ENCODE results near the gene COBLL1. TPM values are rescaled to one million over a fixed set of nuclear protein-coding genes. Genes with fewer than 3 reads are reported as not detected.
A peak's percentile ranks its signal among the peaks of the same experiment; 100 is the strongest.

The COBLL1 gene
- total RNA-seq, 1 donor from 2014 or later = 18.6 TPM

- FAIRE-seq = no peak
Measured at GRCh38 chr2:164797627-164798026, 44.0 kb downstream of the COBLL1 start.

GRCh38 chr2:164796999-164797398, 44.6 kb downstream of the COBLL1 start:
- FAIRE-seq = no peak
- no peak overlapping the region for H2AFZ ChIP-seq (ENCODE audit: low read depth, low read length)
- Mint-ChIP-seq H3K4me1 (ENCODE audit: low read depth, unreplicated experiment) (peaks cover 15% of the 10 kb centered on the region), H3K4me3 (ENCODE audit: unreplicated experiment) (no peak overlapping the region), H3K36me3 (ENCODE audit: low read depth, unreplicated experiment) (no peaks in the 10 kb centered on the region), H3K27ac (ENCODE audit: unreplicated experiment) (no peak overlapping the region), H3K27me3 (ENCODE audit: low read depth, unreplicated experiment) (no peaks in the 10 kb centered on the region), H3K9me3 (ENCODE audit: unreplicated experiment) (no peaks in the 10 kb centered on the region)
- DNase-seq (ENCODE audit: low read depth) = no peak
- H3K27me3 ChIP-seq (ENCODE audit: insufficient read depth, low read length) = no peaks in the 10 kb centered on the region
- no peaks in the 10 kb centered on the region for H4K20me1 ChIP-seq (ENCODE audit: insufficient read depth, low read length)
- H3K27ac ChIP-seq (ENCODE audit: low read depth, low read length) = no peak overlapping the region
- H3K9me3 ChIP-seq (ENCODE audit: insufficient read depth, low read depth, low read length) = no peaks in the 10 kb centered on the region
- H3K9ac ChIP-seq (ENCODE audit: low read length) = no peak overlapping the region
- H3K4me1 ChIP-seq (ENCODE audit: insufficient read depth, low read length) = no peaks in the 10 kb centered on the region
- no peak overlapping the region for H3K4me2 ChIP-seq (ENCODE audit: low read length)
- no peak overlapping the region for H3K4me3 ChIP-seq (ENCODE audit: insufficient read depth, low read depth, low read length)
- H3K36me3 ChIP-seq (ENCODE audit: insufficient read depth, low read length) = no peaks in the 10 kb centered on the region
- H3K79me2 ChIP-seq (ENCODE audit: insufficient read depth, low read length) = no peaks in the 10 kb centered on the region
- TF ChIP-seq CTCF (IDR thresholded peaks at IDR 0.05; ENCODE audit: insufficient read depth, low read depth, low read length) (no peak), EZH2 (IDR thresholded peaks at IDR 0.05; ENCODE audit: insufficient read depth, low read length) (no peak)

More at GRCh38 chr2:164797627-164798026, 44.0 kb downstream of the COBLL1 start:
- H3K4me3 Mint-ChIP-seq (ENCODE audit: unreplicated experiment) = no peak overlapping the region
- Histone ChIP-seq H3K79me2 (ENCODE audit: insufficient read depth, low read length) (no peaks in the 10 kb centered on the region), H3K4me1 (ENCODE audit: insufficient read depth, low read length) (no peaks in the 10 kb centered on the region), H3K9ac (ENCODE audit: low read length) (no peak overlapping the region), H3K27me3 (ENCODE audit: insufficient read depth, low read length) (no peaks in the 10 kb centered on the region), H3K4me3 (ENCODE audit: insufficient read depth, low read depth, low read length) (no peak overlapping the region), H3K27ac (ENCODE audit: low read depth, low read length) (no peak overlapping the region), H3K4me2 (ENCODE audit: low read length) (no peak overlapping the region), H3K36me3 (ENCODE audit: insufficient read depth, low read length) (no peaks in the 10 kb centered on the region), H2AFZ (ENCODE audit: low read depth, low read length) (no peak overlapping the region), H4K20me1 (ENCODE audit: insufficient read depth, low read length) (no peaks in the 10 kb centered on the region), H3K9me3 (ENCODE audit: insufficient read depth, low read depth, low read length) (no peaks in the 10 kb centered on the region)
- H3K27ac Mint-ChIP-seq (ENCODE audit: unreplicated experiment) = no peak overlapping the region
- no peaks in the 10 kb centered on the region for H3K36me3 Mint-ChIP-seq (ENCODE audit: low read depth, unreplicated experiment)
- H3K27me3 Mint-ChIP-seq (ENCODE audit: low read depth, unreplicated experiment) = no peaks in the 10 kb centered on the region
- H3K9me3 Mint-ChIP-seq (ENCODE audit: unreplicated experiment) = no peaks in the 10 kb centered on the region
- peaks cover 14% of the 10 kb centered on the region for H3K4me1 Mint-ChIP-seq (ENCODE audit: low read depth, unreplicated experiment)
- no peak for TF ChIP-seq CTCF (IDR thresholded peaks at IDR 0.05; ENCODE audit: insufficient read depth, low read depth, low read length)
- no peak for TF ChIP-seq EZH2 (IDR thresholded peaks at IDR 0.05; ENCODE audit: insufficient read depth, low read length)
- DNase-seq (ENCODE audit: low read depth) = no peak

- no peak overlapping the region for H3K9ac ChIP-seq (ENCODE audit: low read length)
- Mint-ChIP-seq H3K36me3 (ENCODE audit: low read depth, unreplicated experiment) (no peaks in the 10 kb centered on the region), H3K27ac (ENCODE audit: unreplicated experiment) (no peak overlapping the region), H3K4me3 (ENCODE audit: unreplicated experiment) (no peak overlapping the region), H3K9me3 (ENCODE audit: unreplicated experiment) (no peaks in the 10 kb centered on the region), H3K27me3 (ENCODE audit: low read depth, unreplicated experiment) (no peaks in the 10 kb centered on the region), H3K4me1 (ENCODE audit: low read depth, unreplicated experiment) (peaks cover 15% of the 10 kb centered on the region)
- TF ChIP-seq EZH2 (IDR thresholded peaks at IDR 0.05; ENCODE audit: insufficient read depth, low read length) (no peak), CTCF (IDR thresholded peaks at IDR 0.05; ENCODE audit: insufficient read depth, low read depth, low read length) (no peak)
- DNase-seq (ENCODE audit: low read depth) (peak; percentile 28), FAIRE-seq (no peak)
- H3K4me3 ChIP-seq (ENCODE audit: insufficient read depth, low read depth, low read length) = no peak overlapping the region
- no peak overlapping the region for H3K27ac ChIP-seq (ENCODE audit: low read depth, low read length)
- no peaks in the 10 kb centered on the region for H3K4me1 ChIP-seq (ENCODE audit: insufficient read depth, low read length)
- H3K9me3 ChIP-seq (ENCODE audit: insufficient read depth, low read depth, low read length) = no peaks in the 10 kb centered on the region
- H4K20me1 ChIP-seq (ENCODE audit: insufficient read depth, low read length) = no peaks in the 10 kb centered on the region
- no peaks in the 10 kb centered on the region for H3K27me3 ChIP-seq (ENCODE audit: insufficient read depth, low read length)
- H2AFZ ChIP-seq (ENCODE audit: low read depth, low read length) = no peak overlapping the region
- peaks cover 2% of the 10 kb centered on the region for H3K79me2 ChIP-seq (ENCODE audit: insufficient read depth, low read length)
- no peaks in the 10 kb centered on the region for H3K36me3 ChIP-seq (ENCODE audit: insufficient read depth, low read length)
- H3K4me2 ChIP-seq (ENCODE audit: low read length) = peak overlapping the region; percentile 25
Measured at GRCh38 chr2:164794432-164795231, 47.0 kb downstream of the COBLL1 start.
